ENCODE measurements around the gene ILKAP.

Gene ILKAP

GRCh38 chr2:238233625-238234024 is 30.1 kb upstream of the ILKAP start:
- DNase-seq, result no peak
- no peaks in the 10 kb centered on the region for H3K9me3 ChIP-seq
- H3K27ac ChIP-seq, result no peak overlapping the region
- no peak overlapping the region for H3K4me3 ChIP-seq
- no peaks in the 10 kb centered on the region for H3K36me3 ChIP-seq
- no peaks in the 10 kb centered on the region for H3K27me3 ChIP-seq
- peaks cover 0 to 19% (median 7%) of the 10 kb centered on the region in 4 donors for H3K4me1 ChIP-seq
- intact Hi-C loops (cut with DNase I; ENCODE audit: low total_unique reads), result no loop called here
- TF ChIP-seq, protein P1, sequence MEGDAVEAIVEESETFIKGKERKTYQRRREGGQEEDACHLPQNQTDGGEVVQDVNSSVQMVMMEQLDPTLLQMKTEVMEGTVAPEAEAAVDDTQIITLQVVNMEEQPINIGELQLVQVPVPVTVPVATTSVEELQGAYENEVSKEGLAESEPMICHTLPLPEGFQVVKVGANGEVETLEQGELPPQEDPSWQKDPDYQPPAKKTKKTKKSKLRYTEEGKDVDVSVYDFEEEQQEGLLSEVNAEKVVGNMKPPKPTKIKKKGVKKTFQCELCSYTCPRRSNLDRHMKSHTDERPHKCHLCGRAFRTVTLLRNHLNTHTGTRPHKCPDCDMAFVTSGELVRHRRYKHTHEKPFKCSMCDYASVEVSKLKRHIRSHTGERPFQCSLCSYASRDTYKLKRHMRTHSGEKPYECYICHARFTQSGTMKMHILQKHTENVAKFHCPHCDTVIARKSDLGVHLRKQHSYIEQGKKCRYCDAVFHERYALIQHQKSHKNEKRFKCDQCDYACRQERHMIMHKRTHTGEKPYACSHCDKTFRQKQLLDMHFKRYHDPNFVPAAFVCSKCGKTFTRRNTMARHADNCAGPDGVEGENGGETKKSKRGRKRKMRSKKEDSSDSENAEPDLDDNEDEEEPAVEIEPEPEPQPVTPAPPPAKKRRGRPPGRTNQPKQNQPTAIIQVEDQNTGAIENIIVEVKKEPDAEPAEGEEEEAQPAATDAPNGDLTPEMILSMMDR (IDR thresholded peaks at IDR 0.05), result no peak

DNA sequence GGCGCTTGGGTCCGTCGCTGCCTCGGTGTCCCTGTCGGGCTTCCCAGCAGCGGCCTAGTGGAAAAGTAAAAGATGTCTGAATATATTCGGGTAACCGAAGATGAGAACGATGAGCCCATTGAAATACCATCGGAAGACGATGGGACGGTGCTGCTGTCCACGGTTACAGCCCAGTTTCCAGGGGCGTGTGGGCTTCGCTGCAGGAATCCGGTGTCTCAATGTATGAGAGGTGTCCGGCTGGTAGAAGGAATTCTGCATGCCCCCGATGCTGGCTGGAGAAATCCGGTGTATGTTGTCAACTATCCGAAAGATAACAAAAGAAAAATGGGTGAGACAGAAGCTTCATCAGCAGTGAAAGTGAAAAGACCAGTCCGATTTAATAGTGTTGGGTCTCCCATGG is 28.3 kb upstream of the ILKAP start:
- peak overlapping the region in 1 of 2 donors; percentile 43 for H3K27ac ChIP-seq
- DNase-seq, result no peak
- intact Hi-C loops (cut with DNase I; ENCODE audit: low total_unique reads), result no loop called here
- H3K36me3 ChIP-seq, result no peaks in the 10 kb centered on the region
- TF ChIP-seq, protein P1 (IDR thresholded peaks at IDR 0.05), result no peak
- H3K4me1 ChIP-seq, result peaks cover 0 to 19% (median 7%) of the 10 kb centered on the region in 4 donors
- H3K27me3 ChIP-seq, result no peaks in the 10 kb centered on the region
- no peaks in the 10 kb centered on the region for H3K9me3 ChIP-seq
- H3K4me3 ChIP-seq, result peak overlapping the region; percentile 52 to 65

DNA sequence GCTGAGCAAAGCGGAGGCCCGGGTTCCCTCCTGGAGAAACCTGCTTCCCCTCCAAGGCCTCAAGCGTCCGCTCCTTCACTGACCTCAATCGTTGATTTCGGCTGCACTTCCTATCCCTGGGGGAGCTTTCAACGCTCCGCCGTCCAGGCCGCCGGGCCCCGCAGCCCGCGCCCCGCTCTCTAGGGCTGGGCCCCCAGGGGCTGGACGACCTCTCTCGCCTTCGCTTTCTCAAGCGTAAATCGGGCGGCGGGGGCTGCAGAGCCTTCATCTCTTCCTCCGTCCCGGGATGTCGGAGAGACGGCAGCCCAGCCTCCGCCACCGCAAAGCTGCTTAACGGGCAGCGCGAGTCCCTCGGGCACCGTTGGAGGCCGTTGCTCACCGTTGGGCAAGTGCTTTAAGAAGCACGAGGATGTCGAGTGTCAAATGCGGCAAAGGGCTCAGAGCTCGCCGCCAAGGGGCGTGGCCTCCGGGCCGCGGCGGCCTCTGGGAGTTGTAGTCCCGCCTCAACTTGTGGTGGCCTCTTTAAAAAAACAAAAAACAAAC is 27.8 kb upstream of the ILKAP start:
- TF ChIP-seq, protein P1 (IDR thresholded peaks at IDR 0.05), result no peak
- Histone ChIP-seq H3K36me3 (no peaks in the 10 kb centered on the region), H3K4me1 (peaks cover 0 to 19% (median 7%) of the 10 kb centered on the region in 4 donors), H3K27me3 (no peaks in the 10 kb centered on the region), H3K9me3 (no peaks in the 10 kb centered on the region), H3K4me3 (peak overlapping the region; percentile 52 to 65), H3K27ac (peak overlapping the region; percentile 43 to 76)
- intact Hi-C loops (cut with DNase I; ENCODE audit: low total_unique reads), result no loop called here
- peak; percentile 74 to 91 for DNase-seq

DNA sequence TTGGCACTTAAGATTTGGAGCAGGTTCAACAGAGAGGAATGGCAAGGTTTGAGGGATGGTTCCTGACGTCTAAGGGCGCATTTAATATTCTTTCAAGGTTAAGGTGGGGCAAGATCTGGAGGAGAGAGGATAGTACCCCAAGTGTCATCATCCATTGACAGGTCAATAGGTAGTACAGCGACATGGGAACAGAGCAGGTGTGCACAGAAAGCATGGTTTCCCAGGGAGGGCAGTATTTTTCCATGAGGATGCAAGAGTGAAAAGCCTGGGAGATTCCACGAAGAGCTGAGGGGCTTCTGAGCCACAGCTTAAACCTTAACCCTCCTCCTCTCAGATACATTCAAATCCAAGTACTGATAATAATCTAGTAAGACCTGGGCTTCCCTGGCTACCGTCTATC is 27.2 kb upstream of the ILKAP start:
- Histone ChIP-seq H3K36me3 (no peaks in the 10 kb centered on the region), H3K9me3 (no peaks in the 10 kb centered on the region), H3K4me3 (peak overlapping the region; percentile 52 to 65), H3K4me1 (peaks cover 0 to 23% (median 11%) of the 10 kb centered on the region in 4 donors), H3K27me3 (no peaks in the 10 kb centered on the region), H3K27ac (peak overlapping the region; percentile 43 to 76)
- TF ChIP-seq, protein P1 (IDR thresholded peaks at IDR 0.05), result no peak
- no peak for DNase-seq
- intact Hi-C loops (cut with DNase I; ENCODE audit: low total_unique reads), result no loop called here

DNA sequence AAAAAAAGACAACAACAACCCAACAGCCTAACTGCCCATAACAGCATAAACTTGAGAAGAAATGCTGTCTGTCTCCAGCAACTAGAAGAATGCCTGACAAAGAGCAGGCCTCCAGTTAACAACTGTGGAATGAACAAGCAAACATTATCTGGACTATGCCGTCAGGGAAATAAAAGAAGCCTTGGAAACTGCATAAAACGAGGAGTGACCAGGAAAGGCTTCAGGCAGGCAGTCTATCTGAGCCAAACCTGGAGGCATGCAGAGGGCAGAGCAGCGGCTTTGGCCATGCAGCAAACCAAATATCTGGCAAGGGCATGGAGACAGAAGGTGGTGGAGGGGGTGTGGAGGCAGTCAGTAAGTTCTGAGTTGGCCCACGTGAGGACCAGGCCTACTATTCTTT is 25.2 kb upstream of the ILKAP start:
- Histone ChIP-seq H3K4me3 (no peak overlapping the region), H3K36me3 (no peaks in the 10 kb centered on the region), H3K27me3 (no peaks in the 10 kb centered on the region), H3K9me3 (no peaks in the 10 kb centered on the region), H3K4me1 (peaks cover 0 to 26% (median 10%) of the 10 kb centered on the region in 4 donors), H3K27ac (no peak overlapping the region)
- TF ChIP-seq, protein P1 (IDR thresholded peaks at IDR 0.05), result no peak
- DNase-seq, result no peak
- intact Hi-C loops (cut with DNase I; ENCODE audit: low total_unique reads), result no loop called here

Data from tibial artery (tissue), 4 donors.